Lung (tissue), 12 donors: ENCODE data around the gene BMP10. TPM values are rescaled to one million over a fixed set of nuclear protein-coding genes. Genes with fewer than 3 reads are reported as not detected.

ENCODE experiments used
- ATAC-seq: fragments of 200-7000 bp; cut with Tn5 transposase; one replicate; pipeline ENCODE4 v1.9.1; 2020; ENCODE audit warnings: moderate number of reproducible peaks; ENCODE audit not compliant: insufficient read depth, low FRiP score
- DNase-seq, 3 donors: peaks; one replicate each; pipeline ENCODE4 v3.0.0-alpha.2; 2013 to 2017
- H3K27ac ChIP-seq, 2 donors: one replicate each; pipeline ENCODE4 v1.5.1; 2013; ENCODE audit warnings: mild to moderate bottlenecking in 2 of 2, moderate library complexity in 2 of 2, control low read depth in 1 of 2, inconsistent platforms in 1 of 2, low read depth in 1 of 2, low read length in 1 of 2
- H3K27me3 ChIP-seq, 3 donors: one replicate each; pipeline ENCODE4 v1.5.1; 2013; ENCODE audit warnings: low read length in 2 of 3; ENCODE audit not compliant: control insufficient read depth in 3 of 3, insufficient read depth in 3 of 3
- H3K36me3 ChIP-seq, 4 donors: one replicate each; pipeline ENCODE4 v1.5.1; 2013; ENCODE audit warnings: low read length in 4 of 4, mild to moderate bottlenecking in 1 of 4, moderate library complexity in 1 of 4; ENCODE audit not compliant: control insufficient read depth in 4 of 4, insufficient read depth in 4 of 4
- H3K4me1 ChIP-seq, 5 donors: one replicate each; pipeline ENCODE4 v1.5.1; 2013; ENCODE audit warnings: low read length in 5 of 5, mild to moderate bottlenecking in 2 of 5, moderate library complexity in 1 of 5; ENCODE audit not compliant: control insufficient read depth in 5 of 5, insufficient read depth in 5 of 5
- H3K4me3 ChIP-seq: one replicate; pipeline ENCODE4 v1.5.1; 2013; ENCODE audit warnings: mild to moderate bottlenecking, control low read depth, moderate library complexity
- H3K9ac ChIP-seq, 2 donors: one replicate each; pipeline ENCODE4 v1.5.1; 2013; ENCODE audit warnings: low read length in 2 of 2, control low read depth in 1 of 2; ENCODE audit not compliant: insufficient read depth in 1 of 2
- H3K9me3 ChIP-seq, 4 donors: one replicate each; pipeline ENCODE4 v1.5.1; 2013; ENCODE audit warnings: low read length in 3 of 4, mild to moderate bottlenecking in 1 of 4, moderate library complexity in 1 of 4; ENCODE audit not compliant: control insufficient read depth in 4 of 4, insufficient read depth in 3 of 4
- CTCF ChIP-seq: IDR thresholded peaks from 2 replicates; pipeline ENCODE4 v1.5.1; 2012; ENCODE audit warnings: mild to moderate bottlenecking; ENCODE audit errors: control extremely low read depth, extremely low read depth
- WGBS, 2 donors: extraction: QIAGEN DNeasy Blood & Tissue Kit; methylation state at CpG; one replicate each; pipeline ENCODE4 v1.1.7; 2013; 5-methylcytosine and 5-hydroxymethylcytosine counted together
- polyA plus RNA-seq, 2 donors: library from polyadenylated mRNA; stranded (reverse); fragments of 200-250 nt; gene quantifications; one replicate each; pipeline ENCODE4 v1.2.1, GENCODE V29; 2013
- total RNA-seq, 2 donors: library from RNA; depleted of rRNA in 1 of 2; stranded (reverse); fragments of >200 nt in 1 of 2; gene quantifications; one replicate each; pipeline ENCODE4 v1.2.1, GENCODE V29; 2014 to 2021
- donor health status: control.
- donor health status: control.
- donor health status: Bipolar disorder and iron deficiency.
- donor health status: healthy.
- donor health status: DM: yes; HTN: yes; CAD: no.

Gene BMP10
- total and polyA plus RNA-seq, 4 donors: 0.31 TPM; not detected in 3

DNA sequence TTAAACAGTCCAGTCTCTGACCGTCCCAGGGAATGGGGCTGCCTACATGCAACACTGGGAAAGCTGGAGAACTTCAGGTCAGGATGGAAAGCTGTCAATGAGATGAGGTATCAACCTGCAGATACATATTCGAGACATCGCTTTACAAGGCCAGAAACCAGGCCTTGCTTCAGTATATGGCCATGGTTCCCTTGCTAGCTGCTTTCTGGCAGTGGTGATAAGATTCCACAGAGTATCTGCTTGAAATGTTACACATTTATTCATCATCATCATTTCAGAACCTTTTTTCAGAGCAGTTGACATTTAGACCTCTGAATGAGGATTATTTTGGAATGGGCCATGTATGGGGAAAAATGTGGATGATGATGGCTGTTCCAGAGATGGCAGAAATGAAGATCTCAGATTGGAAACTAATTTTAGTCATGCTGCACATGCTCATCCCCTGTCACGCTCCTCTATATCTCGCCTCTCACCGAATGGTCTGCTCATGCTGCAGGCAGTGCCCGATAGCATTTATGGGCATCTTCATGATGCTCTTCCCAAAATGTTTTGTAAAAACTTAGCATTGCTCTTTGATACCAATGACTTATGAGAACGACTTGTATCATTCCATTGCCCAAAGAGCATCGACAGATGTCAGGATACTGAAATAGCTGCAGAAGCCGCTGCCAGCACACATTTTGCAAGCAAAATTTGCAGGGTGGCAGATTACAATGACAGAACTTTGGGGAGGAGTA lies 14.0 kb upstream of the BMP10 start:
- 94 to 96% methylated on average over 10 of the region's 10 CpGs for WGBS, 2 donors
- Histone ChIP-seq H3K9ac (no peak overlapping the region), H3K4me3 (no peak overlapping the region), H3K4me1 (peaks cover 0 to 8% (median 0%) of the 10 kb centered on the region in 5 donors), H3K36me3 (no peaks in the 10 kb centered on the region), H3K9me3 (no peaks in the 10 kb centered on the region), H3K27me3 (no peaks in the 10 kb centered on the region), H3K27ac (no peak overlapping the region)
- ATAC-seq: no peak
- no peak for DNase-seq
- TF ChIP-seq CTCF: no peak

DNA sequence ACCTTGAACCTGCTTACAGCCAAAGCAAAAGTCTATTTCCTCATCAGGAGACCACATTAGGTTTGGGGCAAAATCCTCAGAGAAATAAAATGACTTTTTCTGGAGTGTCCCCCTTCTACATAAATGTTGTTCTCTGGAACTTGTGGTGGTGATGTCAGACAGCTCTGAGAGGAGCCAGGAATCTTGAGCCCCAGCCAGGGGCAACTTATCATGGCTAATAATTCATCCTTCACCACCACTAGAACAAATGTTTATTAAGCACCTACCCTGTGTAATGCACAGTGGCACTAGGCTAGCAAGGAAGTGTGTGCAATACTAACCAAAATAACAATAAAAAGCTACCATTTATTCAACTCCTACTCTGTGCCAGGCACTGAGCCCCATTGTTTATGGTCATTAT lies 9.0 kb upstream of the BMP10 start:
- no peaks in the 10 kb centered on the region for H3K36me3 ChIP-seq
- DNase-seq: no peak
- peaks cover 0 to 3% (median 0%) of the 10 kb centered on the region in 5 donors for H3K4me1 ChIP-seq
- H3K9ac ChIP-seq: no peak overlapping the region
- ATAC-seq: no peak
- no peaks in the 10 kb centered on the region for H3K27me3 ChIP-seq
- H3K9me3 ChIP-seq: no peaks in the 10 kb centered on the region
- TF ChIP-seq CTCF: no peak
- H3K4me3 ChIP-seq: no peak overlapping the region
- no peak overlapping the region for H3K27ac ChIP-seq

- 78 to 86% methylated on average over 3 of the region's 3 CpGs for WGBS, 2 donors
- no peak for ATAC-seq
- Histone ChIP-seq H3K4me3 (no peak overlapping the region), H3K27ac (no peak overlapping the region), H3K9ac (no peak overlapping the region), H3K27me3 (no peaks in the 10 kb centered on the region), H3K36me3 (no peaks in the 10 kb centered on the region), H3K9me3 (no peaks in the 10 kb centered on the region), H3K4me1 (peaks cover 0 to 3% (median 0%) of the 10 kb centered on the region in 5 donors)
- no peak for TF ChIP-seq CTCF
- DNase-seq: no peak
These were observed 8.1 kb upstream of the BMP10 start for GRCh38 chr2:68879296-68879695.

- no peak for DNase-seq
- no peak for TF ChIP-seq CTCF
- Histone ChIP-seq H3K36me3 (no peaks in the 10 kb centered on the region), H3K9ac (no peak overlapping the region), H3K4me1 (peaks cover 0 to 3% (median 0%) of the 10 kb centered on the region in 5 donors), H3K9me3 (no peaks in the 10 kb centered on the region), H3K27ac (no peak overlapping the region), H3K27me3 (no peaks in the 10 kb centered on the region), H3K4me3 (no peak overlapping the region)
- WGBS, 2 donors: 91 to 94% methylated on average over 2 of the region's 2 CpGs
- no peak for ATAC-seq
These were observed 7.6 kb upstream of the BMP10 start for GRCh38 chr2:68878753-68879152.
